Type B pancreatic cell (in vitro differentiated cells): Measurements from ENCODE around the gene FH. TPM values are rescaled to one million over a fixed set of nuclear protein-coding genes. Genes with fewer than 3 reads are reported as not detected.

ENCODE experiments used
- DNase-seq: peaks from one replicate; pipeline ENCODE4 v3.0.0; 2021; ENCODE audit warnings: mixed read lengths; ENCODE audit not compliant: unreplicated experiment; ENCODE audit errors: extremely low spot score
- H3K27ac Mint-ChIP-seq: 2 replicates; pipeline ENCODE4 v1.8.0; 2021; ENCODE audit warnings: mild to moderate bottlenecking, mixed read lengths
- H3K27me3 Mint-ChIP-seq: 2 replicates; pipeline ENCODE4 v1.8.0; 2021; ENCODE audit warnings: mixed read lengths
- H3K36me3 Mint-ChIP-seq: 2 replicates; pipeline ENCODE4 v1.8.0; 2021; ENCODE audit warnings: mixed read lengths
- H3K4me1 Mint-ChIP-seq: one replicate; pipeline ENCODE4 v1.8.0; 2021; ENCODE audit warnings: mixed read lengths; ENCODE audit not compliant: unreplicated experiment
- H3K4me3 Mint-ChIP-seq: 2 replicates; pipeline ENCODE4 v1.8.0; 2021; ENCODE audit warnings: mild to moderate bottlenecking, mixed read lengths
- H3K9me3 Mint-ChIP-seq: 2 replicates; pipeline ENCODE4 v1.8.0; 2021; ENCODE audit warnings: mixed read lengths
- CTCF ChIP-seq: fragments of 200-600 bp; sonication (generic); conservative IDR thresholded peaks from 2 replicates; pipeline ENCODE4 v1.5.0; 2021; ENCODE audit warnings: antibody characterized with exemption, mild to moderate bottlenecking
- total RNA-seq: library from RNA; stranded (reverse); gene quantifications from 2 replicates; pipeline ENCODE4 v1.2.1, GENCODE V29; 2021; ENCODE audit warnings: low replicate concordance

FH gene
- total RNA-seq, 1 donor from 2014 or later = 84.0 TPM

- TF ChIP-seq CTCF = no peak
- H3K27me3 Mint-ChIP-seq = no peaks in the 10 kb centered on the region
- H3K9me3 Mint-ChIP-seq = no peaks in the 10 kb centered on the region
- DNase-seq = no peak
- no peak overlapping the region for H3K27ac Mint-ChIP-seq
- H3K4me3 Mint-ChIP-seq = no peak overlapping the region
- no peaks in the 10 kb centered on the region for H3K36me3 Mint-ChIP-seq
- H3K4me1 Mint-ChIP-seq = no peaks in the 10 kb centered on the region
These were observed 62.8 kb downstream of the FH start for GRCh38 chr1:241456743-241457142.

GRCh38 chr1:241453732-241454131, 65.8 kb downstream of the FH start:
- Mint-ChIP-seq H3K27ac (no peak overlapping the region), H3K27me3 (no peaks in the 10 kb centered on the region), H3K4me1 (no peaks in the 10 kb centered on the region), H3K4me3 (no peak overlapping the region), H3K9me3 (no peaks in the 10 kb centered on the region), H3K36me3 (no peaks in the 10 kb centered on the region)
- no peak for TF ChIP-seq CTCF
- DNase-seq = no peak

DNA sequence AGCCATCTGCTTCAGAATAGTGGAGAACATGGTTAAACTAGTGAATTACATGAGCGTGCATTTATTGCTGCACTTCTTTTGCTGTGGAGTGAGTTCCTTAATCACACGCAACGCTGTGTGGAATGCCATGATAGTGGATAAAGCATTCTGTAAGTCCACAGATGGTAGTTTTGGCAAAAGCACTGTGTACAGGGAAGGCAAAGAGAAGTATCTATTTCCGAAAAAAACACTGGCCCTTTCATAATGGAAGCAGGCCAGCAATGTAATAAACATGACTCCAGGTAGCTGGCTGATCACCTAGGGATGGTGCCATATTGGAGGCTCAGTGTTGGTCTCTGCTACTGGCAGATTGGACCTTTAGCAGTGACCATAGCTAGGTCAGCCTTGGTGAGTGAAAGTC, 67.6 kb downstream of the FH start:
- H3K36me3 Mint-ChIP-seq = no peaks in the 10 kb centered on the region
- no peak overlapping the region for H3K4me3 Mint-ChIP-seq
- H3K4me1 Mint-ChIP-seq = no peaks in the 10 kb centered on the region
- no peaks in the 10 kb centered on the region for H3K27me3 Mint-ChIP-seq
- H3K9me3 Mint-ChIP-seq = no peaks in the 10 kb centered on the region
- TF ChIP-seq CTCF = no peak
- H3K27ac Mint-ChIP-seq = no peak overlapping the region
- no peak for DNase-seq

Other genes starting within 250 kb of the FH start
- 2.2 and 2.5 TPM in 2 replicates for gene RGS7, start 162.6 kb downstream of the FH start, total RNA-seq
- 0.17 and 1.1 TPM in 2 replicates for gene KMO, start 12.6 kb upstream of the FH start, total RNA-seq
- 15.7 and 24.8 TPM in 2 replicates for gene CHML, start 120.6 kb upstream of the FH start, total RNA-seq
- 13.1 and 25.6 TPM in 2 replicates for gene OPN3, start 120.6 kb upstream of the FH start, total RNA-seq
- gene WDR64, start 132.5 kb upstream of the FH start, total RNA-seq = not detected in 2 replicates